ENCODE results near the gene MPP2. TPM values are rescaled to one million over a fixed set of nuclear protein-coding genes. Genes with fewer than 3 reads are reported as not detected.

Gene MPP2
- total and polyA plus RNA-seq, 11 donors: 6.7 to 22.3 (median 13.6) TPM

GRCh38 chr17:43949781-43950180, 42.4 kb upstream of the MPP2 start:
- Histone ChIP-seq H3K9me3 (no peaks in the 10 kb centered on the region), H3K36me3 (no peaks in the 10 kb centered on the region), H3K4me3 (no peak overlapping the region), H3K27me3 (peaks cover 24 to 76% (median 43%) of the 10 kb centered on the region in 9 donors), H3K4me1 (peaks cover 0 to 13% (median 3%) of the 10 kb centered on the region in 12 donors), H3K27ac (no peak overlapping the region)
- DNase-seq (no peak), ATAC-seq (no peak)
- 60 to 70% (median 62%) methylated on average over 4 of the region's 4 CpGs for WGBS, 4 donors
- intact Hi-C loops (cut with DNase I): loop anchor here in 8 of 10 donors (10.0 kb wide), 3 partner anchors 95 to 215 kb away; no protein-coding TSS in a partner anchor
- TF ChIP-seq CTCF (IDR thresholded peaks at IDR 0.05): no peak
- TF ChIP-seq POLR2A (IDR thresholded peaks at IDR 0.05): no peak

- Histone ChIP-seq H3K27me3 (peaks cover 3 to 46% (median 19%) of the 10 kb centered on the region in 9 donors), H3K36me3 (no peaks in the 10 kb centered on the region), H3K27ac (no peak overlapping the region), H3K9me3 (no peaks in the 10 kb centered on the region), H3K4me1 (peaks cover 0 to 3% (median 0%) of the 10 kb centered on the region in 12 donors), H3K4me3 (no peak overlapping the region)
- ATAC-seq (no peak), DNase-seq (no peak)
- 61 to 81% (median 68%) methylated on average over 4 of the region's 4 CpGs for WGBS, 4 donors
- TF ChIP-seq CTCF (IDR thresholded peaks at IDR 0.05) (no peak), POLR2A (IDR thresholded peaks at IDR 0.05) (no peak)
- intact Hi-C loops (cut with DNase I): loop anchor here in 8 of 10 donors (2.0 to 10.0 kb wide), 4 partner anchors 48 to 218 kb away; no protein-coding TSS in a partner anchor
Observed at GRCh38 chr17:43946781-43947180, 39.4 kb upstream of the MPP2 start.

GRCh38 chr17:43945074-43945829, 37.9 kb upstream of the MPP2 start:
- Histone ChIP-seq H3K4me1 (peaks cover 0 to 3% (median 0%) of the 10 kb centered on the region in 12 donors), H3K27me3 (peaks cover 0 to 31% (median 7%) of the 10 kb centered on the region in 9 donors), H3K4me3 (no peak overlapping the region), H3K36me3 (no peaks in the 10 kb centered on the region), H3K27ac (no peak overlapping the region), H3K9me3 (no peaks in the 10 kb centered on the region)
- no peak for TF ChIP-seq CTCF (IDR thresholded peaks at IDR 0.05)
- no peak for TF ChIP-seq POLR2A (IDR thresholded peaks at IDR 0.05)
- DNase-seq (no peak), ATAC-seq (no peak)
- intact Hi-C loops (cut with DNase I): loop anchor here (2.0 to 10.0 kb wide), 7 partner anchors 50 to 220 kb away; no protein-coding TSS in a partner anchor
- 69 to 71% (median 70%) methylated on average over 12 of the region's 12 CpGs for WGBS, 4 donors

GRCh38 chr17:43942051-43942685, 34.8 kb upstream of the MPP2 start, which contains the start of gene PPY:
Gene PPY (minus strand): TSS chr17:43942476. CDS start chr17:43941654, 822 bp downstream.
- Histone ChIP-seq H3K9me3 (no peaks in the 10 kb centered on the region), H3K27me3 (peaks cover 0 to 26% (median 9%) of the 10 kb centered on the region in 9 donors), H3K27ac (no peak within 1 kb of the TSS), H3K4me1 (peaks cover 0 to 11% (median 3%) of the 10 kb centered on the region in 12 donors), H3K36me3 (no peaks in the 10 kb centered on the region), H3K4me3 (no peak within 1 kb of the TSS)
- intact Hi-C loops (cut with DNase I): loop anchor here (2.0 to 10.0 kb wide), 8 partner anchors 53 to 230 kb away; partner anchors contain the start of gene ASB16 (in 2 of the 10)
- no peak for DNase-seq
- WGBS, 4 donors: 85 to 92% (median 88%) methylated on average over 14 to 17 of the region's 17 CpGs
- no peak for TF ChIP-seq POLR2A (IDR thresholded peaks at IDR 0.05)
- TF ChIP-seq CTCF (IDR thresholded peaks at IDR 0.05): no peak
- ATAC-seq: no peak
